Neural progenitor cell (in vitro differentiated cells): ENCODE data around the gene TNFRSF25.

Experiments used
- CTCF ChIP-seq: fragments of 200-600 bp; sonication (generic); IDR thresholded peaks from 2 replicates; pipeline ENCODE4 v1.5.1; 2017; ENCODE audit warnings: antibody characterized with exemption, mild to moderate bottlenecking
- EZH2 ChIP-seq: fragments of 200-600 bp; sonication (generic); IDR thresholded peaks from 2 replicates; pipeline ENCODE4 v1.6.1; 2017; ENCODE audit warnings: antibody characterized with exemption, mild to moderate bottlenecking, moderate library complexity
- EZH2phosphoT487 ChIP-seq: fragments of 200-600 bp; sonication (generic); IDR thresholded peaks from 2 replicates; pipeline ENCODE4 v1.6.1; 2017; ENCODE audit warnings: antibody characterized with exemption

- TF ChIP-seq CTCF (no peak), EZH2 (no peak), EZH2phosphoT487 (no peak)
Observed at GRCh38 chr1:6470132-6471085, 4.4 kb upstream of the TNFRSF25 start.
